Hepatocyte (in vitro differentiated cells): ENCODE results near the gene GFPT2.

Experiments used
- EZH2 ChIP-seq: fragments of 200-600 bp; sonication (generic); IDR thresholded peaks from 2 replicates; pipeline ENCODE4 v1.6.1; 2016; ENCODE audit warnings: antibody characterized with exemption, mild to moderate bottlenecking, borderline replicate concordance
- EZH2phosphoT487 ChIP-seq: fragments of 200-600 bp; sonication (generic); IDR thresholded peaks from one replicate; pipeline ENCODE4 v1.6.1; 2018; ENCODE audit warnings: antibody characterized with exemption, mild to moderate bottlenecking, low read depth, moderate library complexity; ENCODE audit not compliant: unreplicated experiment, severe bottlenecking
- TF ChIP-seq, protein P1 (sequence below): fragments of 200-600 bp; sonication (generic); IDR thresholded peaks from 2 replicates; pipeline ENCODE4 v1.5.1; 2016; ENCODE audit warnings: antibody characterized with exemption, mild to moderate bottlenecking; ENCODE audit not compliant: poor library complexity

DNA sequence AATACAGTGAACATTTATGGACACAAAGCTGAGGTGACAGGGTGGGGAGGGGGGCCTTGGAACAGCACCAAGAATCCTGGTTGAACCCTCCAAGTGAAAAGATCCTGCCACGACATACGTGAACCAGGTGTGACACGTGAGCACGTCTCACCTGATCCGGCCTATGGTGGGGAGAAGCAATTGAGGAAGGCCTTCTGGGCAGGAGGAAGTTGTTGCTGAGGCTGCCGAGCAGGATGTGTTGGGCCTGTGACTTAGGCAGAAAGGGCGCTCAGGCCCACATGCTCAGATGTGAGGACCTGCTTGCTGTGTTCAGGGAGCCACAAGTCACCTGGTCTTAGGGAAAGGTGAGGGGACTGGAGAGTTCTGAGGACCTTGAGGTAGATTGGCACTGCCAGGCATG lies 58.7 kb downstream of the GFPT2 start:
- TF ChIP-seq, protein P1, sequence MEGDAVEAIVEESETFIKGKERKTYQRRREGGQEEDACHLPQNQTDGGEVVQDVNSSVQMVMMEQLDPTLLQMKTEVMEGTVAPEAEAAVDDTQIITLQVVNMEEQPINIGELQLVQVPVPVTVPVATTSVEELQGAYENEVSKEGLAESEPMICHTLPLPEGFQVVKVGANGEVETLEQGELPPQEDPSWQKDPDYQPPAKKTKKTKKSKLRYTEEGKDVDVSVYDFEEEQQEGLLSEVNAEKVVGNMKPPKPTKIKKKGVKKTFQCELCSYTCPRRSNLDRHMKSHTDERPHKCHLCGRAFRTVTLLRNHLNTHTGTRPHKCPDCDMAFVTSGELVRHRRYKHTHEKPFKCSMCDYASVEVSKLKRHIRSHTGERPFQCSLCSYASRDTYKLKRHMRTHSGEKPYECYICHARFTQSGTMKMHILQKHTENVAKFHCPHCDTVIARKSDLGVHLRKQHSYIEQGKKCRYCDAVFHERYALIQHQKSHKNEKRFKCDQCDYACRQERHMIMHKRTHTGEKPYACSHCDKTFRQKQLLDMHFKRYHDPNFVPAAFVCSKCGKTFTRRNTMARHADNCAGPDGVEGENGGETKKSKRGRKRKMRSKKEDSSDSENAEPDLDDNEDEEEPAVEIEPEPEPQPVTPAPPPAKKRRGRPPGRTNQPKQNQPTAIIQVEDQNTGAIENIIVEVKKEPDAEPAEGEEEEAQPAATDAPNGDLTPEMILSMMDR, result no peak
- TF ChIP-seq EZH2 (no peak), EZH2phosphoT487 (no peak)
